GM23248 (cell line): ENCODE results near the gene WDR88. TPM values are rescaled to one million over a fixed set of nuclear protein-coding genes. Genes with fewer than 3 reads are reported as not detected.

ENCODE experiments used
- DNase-seq: peaks from one replicate; pipeline ENCODE4 v3.0.0-alpha.2; 2015
- H2AFZ ChIP-seq: fragments of 200-600 bp; sonication (generic); 2 replicates; pipeline ENCODE4 v1.6.1; 2016; ENCODE audit warnings: antibody characterized with exemption
- H3F3A ChIP-seq: fragments of 200-600 bp; sonication (generic); 2 replicates; pipeline ENCODE4 v1.6.1; 2016; ENCODE audit warnings: mild to moderate bottlenecking, antibody characterized with exemption, mixed run types; ENCODE audit not compliant: insufficient read depth
- H3K27ac ChIP-seq: fragments of 200-600 bp; sonication (generic); 2 replicates; pipeline ENCODE4 v1.5.1; 2016; ENCODE audit warnings: mild to moderate bottlenecking
- H3K27me3 ChIP-seq: fragments of 200-600 bp; sonication (generic); replicated peaks from 2 replicates; pipeline ENCODE4 v1.6.1; 2016; ENCODE audit warnings: mild to moderate bottlenecking; ENCODE audit not compliant: insufficient read depth
- H3K36me3 ChIP-seq: fragments of 200-600 bp; sonication (generic); 2 replicates; pipeline ENCODE4 v1.6.1; 2016; ENCODE audit warnings: low read depth, mild to moderate bottlenecking
- H3K4me1 ChIP-seq: fragments of 200-600 bp; sonication (generic); 2 replicates; pipeline ENCODE4 v1.6.1; 2016; ENCODE audit warnings: mild to moderate bottlenecking; ENCODE audit not compliant: insufficient read depth
- H3K4me2 ChIP-seq: fragments of 200-600 bp; sonication (generic); one replicate; pipeline ENCODE4 v1.6.1; 2016; ENCODE audit warnings: mild to moderate bottlenecking; ENCODE audit not compliant: unreplicated experiment
- H3K4me3 ChIP-seq: fragments of 200-600 bp; sonication (generic); 2 replicates; pipeline ENCODE4 v1.5.1; 2016; ENCODE audit warnings: mild to moderate bottlenecking
- H3K79me2 ChIP-seq: fragments of 200-600 bp; sonication (generic); 2 replicates; pipeline ENCODE4 v1.6.1; 2016; ENCODE audit warnings: mild to moderate bottlenecking; ENCODE audit not compliant: insufficient read depth
- H3K9ac ChIP-seq: fragments of 200-600 bp; sonication (generic); 2 replicates; pipeline ENCODE4 v1.6.1; 2016; ENCODE audit warnings: mild to moderate bottlenecking
- H3K9me2 ChIP-seq: fragments of 200-600 bp; sonication (generic); 2 replicates; pipeline ENCODE4 v1.6.1; 2016; ENCODE audit warnings: mixed run types, mild to moderate bottlenecking, moderate library complexity; ENCODE audit not compliant: insufficient read depth
- H3K9me3 ChIP-seq: fragments of 200-600 bp; sonication (generic); one replicate; pipeline ENCODE4 v1.6.1; 2017; ENCODE audit warnings: low read depth
- H4K20me1 ChIP-seq: fragments of 200-600 bp; sonication (generic); 2 replicates; pipeline ENCODE4 v1.6.0; 2016; ENCODE audit not compliant: insufficient read depth
- EZH2 ChIP-seq: fragments of 200-600 bp; sonication (generic); IDR thresholded peaks from 2 replicates; pipeline ENCODE4 v1.6.1; 2018; ENCODE audit warnings: antibody characterized with exemption, mild to moderate bottlenecking; ENCODE audit not compliant: insufficient read depth, poor library complexity, severe bottlenecking
- EZH2phosphoT487 ChIP-seq: fragments of 200-600 bp; sonication (generic); IDR thresholded peaks from 2 replicates; pipeline ENCODE4 v1.6.1; 2018; ENCODE audit warnings: antibody characterized with exemption, moderate library complexity, mild to moderate bottlenecking, low read depth; ENCODE audit not compliant: insufficient read depth
- WGBS, 2 experiments: methylation state at CpG; one replicate each; pipeline ENCODE4 v1.1.6; 2015 to 2017; ENCODE audit warnings: low lambda C conversion rate in 2 of 2, low coverage in 1 of 2; ENCODE audit errors: missing lambda C conversion rate in 2 of 2; 5-methylcytosine and 5-hydroxymethylcytosine counted together
- in situ Hi-C: fragments of 300-500 bp; cut with MboI; formaldehyde crosslinking; loops from 2 replicates; pipeline ENCODE4 v1.15.0; 2020
- polyA plus RNA-seq: library from polyadenylated mRNA; unstranded; fragments of >200 nt; fragmentation: Nextera tagmentation; extraction: Ambion mirVana; gene quantifications from 2 replicates; pipeline ENCODE4 v1.2.1, GENCODE V29; 2016
- total RNA-seq: library from RNA; depleted of rRNA; stranded (reverse); fragments of >200 nt; shearing (Covaris generic); gene quantifications from 2 replicates; pipeline ENCODE4 v1.2.3, GENCODE V29; 2014

The WDR88 gene
- total and polyA plus RNA-seq, 2 experiments from 2014 or later = 0.10 TPM; not detected in 1

DNA sequence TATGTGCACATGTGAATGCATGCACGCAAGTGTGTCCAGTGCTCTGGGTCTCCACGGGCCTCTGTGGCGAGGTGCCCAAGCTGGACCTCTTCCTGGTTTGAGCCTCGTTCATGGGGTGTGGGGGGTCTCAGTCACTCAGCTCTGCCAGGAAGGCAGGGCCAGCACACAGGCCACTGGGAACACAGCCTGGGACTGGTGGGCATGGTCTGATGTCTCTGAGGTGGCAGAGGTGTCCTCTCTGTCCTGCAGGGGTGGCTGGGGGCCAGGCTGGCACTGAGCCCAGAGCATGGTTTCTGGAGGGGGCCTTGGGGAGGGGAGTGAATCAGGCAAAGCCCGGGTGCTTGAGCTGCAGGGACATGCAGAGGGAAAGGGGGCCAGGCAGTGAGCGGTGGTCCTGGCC, 71.6 kb downstream of the WDR88 start:
- DNase-seq = no peak
- 83 to 84% methylated on average over 5 of the region's 6 CpGs for WGBS, 2 experiments
- Histone ChIP-seq H2AFZ (no peak overlapping the region), H3K4me3 (no peak overlapping the region), H4K20me1 (no peaks in the 10 kb centered on the region), H3K79me2 (no peaks in the 10 kb centered on the region), H3F3A (no peaks in the 10 kb centered on the region), H3K27me3 (no peaks in the 10 kb centered on the region), H3K36me3 (no peaks in the 10 kb centered on the region), H3K9me3 (no peaks in the 10 kb centered on the region), H3K4me2 (no peak overlapping the region), H3K4me1 (no peaks in the 10 kb centered on the region), H3K27ac (no peak overlapping the region), H3K9me2 (no peaks in the 10 kb centered on the region), H3K9ac (no peak overlapping the region)
- TF ChIP-seq EZH2 = no peak
- TF ChIP-seq EZH2phosphoT487 = no peak
- in situ Hi-C loops = no loop called here

DNA sequence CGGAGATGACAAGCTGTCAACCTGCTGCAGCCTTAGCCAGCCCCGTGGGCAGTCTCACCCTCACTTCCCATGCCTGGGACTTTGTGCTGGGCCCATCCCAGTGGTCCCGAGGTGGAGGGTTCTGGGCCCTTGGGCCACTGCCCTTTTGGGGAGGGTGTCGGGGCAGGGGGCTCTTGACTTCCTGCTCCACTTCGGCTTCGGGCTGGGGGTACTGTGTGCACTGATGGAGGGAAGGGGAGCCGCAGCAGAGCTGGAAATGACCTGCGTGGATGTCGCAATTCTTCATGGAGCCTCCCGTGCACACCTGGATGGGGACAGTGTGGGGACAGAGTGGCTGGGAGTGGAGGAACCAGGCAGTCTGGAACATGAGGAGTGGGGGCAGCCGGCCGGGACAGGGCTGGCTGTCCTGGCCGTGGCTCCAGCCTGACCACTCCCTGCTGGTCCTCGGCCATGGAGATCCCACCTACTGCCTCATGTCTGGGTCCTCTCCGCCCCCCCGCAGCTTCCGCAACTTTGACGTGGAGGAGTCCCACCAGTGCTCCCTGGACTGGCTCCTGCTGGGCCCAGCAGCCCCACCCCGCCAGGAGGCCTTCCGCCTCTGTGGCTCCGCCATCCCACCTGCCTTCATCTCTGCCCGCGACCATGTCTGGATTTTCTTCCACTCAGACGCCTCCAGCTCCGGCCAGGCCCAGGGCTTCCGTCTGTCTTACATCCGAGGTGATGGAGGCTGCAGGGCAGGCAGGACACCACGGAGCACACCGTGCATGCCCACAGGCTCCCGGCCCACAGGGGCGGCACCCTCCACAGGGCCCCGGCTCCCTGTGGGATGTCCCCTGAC, 72.4 kb downstream of the WDR88 start:
- 89 to 92% methylated on average over 29 to 32 of the region's 32 CpGs for WGBS, 2 experiments
- H3K27me3 ChIP-seq = no peaks in the 10 kb centered on the region

DNA sequence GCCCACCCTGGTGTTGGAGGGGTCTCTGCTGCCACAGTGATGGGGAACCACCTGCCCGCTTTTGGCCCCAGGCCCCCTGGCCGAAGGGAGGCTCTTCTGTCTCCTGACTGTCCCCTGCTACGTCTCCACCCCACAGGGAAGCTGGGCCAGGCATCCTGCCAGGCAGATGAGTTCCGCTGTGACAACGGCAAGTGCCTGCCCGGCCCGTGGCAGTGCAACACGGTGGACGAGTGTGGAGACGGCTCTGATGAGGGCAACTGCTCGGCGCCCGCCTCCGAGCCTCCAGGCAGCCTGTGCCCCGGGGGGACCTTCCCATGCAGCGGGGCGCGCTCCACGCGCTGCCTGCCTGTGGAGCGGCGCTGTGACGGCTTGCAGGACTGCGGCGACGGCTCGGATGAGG, 73.2 kb downstream of the WDR88 start:
- no peak for TF ChIP-seq EZH2phosphoT487
- Histone ChIP-seq H3K4me2 (no peak overlapping the region), H2AFZ (no peak overlapping the region), H4K20me1 (no peaks in the 10 kb centered on the region), H3K9me2 (no peaks in the 10 kb centered on the region), H3K36me3 (no peaks in the 10 kb centered on the region), H3K9me3 (no peaks in the 10 kb centered on the region), H3K27ac (no peak overlapping the region), H3K4me1 (no peaks in the 10 kb centered on the region), H3F3A (no peaks in the 10 kb centered on the region), H3K79me2 (no peaks in the 10 kb centered on the region), H3K27me3 (no peaks in the 10 kb centered on the region), H3K4me3 (no peak overlapping the region), H3K9ac (no peak overlapping the region)
- no peak for DNase-seq
- 94 to 96% methylated on average over 21 to 27 of the region's 27 CpGs for WGBS, 2 experiments
- in situ Hi-C loops = no loop called here

More for the DNA sequence above, 72.4 kb downstream of the WDR88 start:
- Histone ChIP-seq H3K9me3 (no peaks in the 10 kb centered on the region), H3K27ac (no peak overlapping the region), H3K36me3 (no peaks in the 10 kb centered on the region), H2AFZ (no peak overlapping the region), H3K79me2 (no peaks in the 10 kb centered on the region), H4K20me1 (no peaks in the 10 kb centered on the region), H3K4me3 (no peak overlapping the region), H3K4me2 (no peak overlapping the region), H3F3A (no peaks in the 10 kb centered on the region), H3K9me2 (no peaks in the 10 kb centered on the region), H3K9ac (no peak overlapping the region), H3K4me1 (no peaks in the 10 kb centered on the region)
- in situ Hi-C loops = no loop called here
- no peak for TF ChIP-seq EZH2phosphoT487
- no peak for TF ChIP-seq EZH2
- DNase-seq = no peak

DNA sequence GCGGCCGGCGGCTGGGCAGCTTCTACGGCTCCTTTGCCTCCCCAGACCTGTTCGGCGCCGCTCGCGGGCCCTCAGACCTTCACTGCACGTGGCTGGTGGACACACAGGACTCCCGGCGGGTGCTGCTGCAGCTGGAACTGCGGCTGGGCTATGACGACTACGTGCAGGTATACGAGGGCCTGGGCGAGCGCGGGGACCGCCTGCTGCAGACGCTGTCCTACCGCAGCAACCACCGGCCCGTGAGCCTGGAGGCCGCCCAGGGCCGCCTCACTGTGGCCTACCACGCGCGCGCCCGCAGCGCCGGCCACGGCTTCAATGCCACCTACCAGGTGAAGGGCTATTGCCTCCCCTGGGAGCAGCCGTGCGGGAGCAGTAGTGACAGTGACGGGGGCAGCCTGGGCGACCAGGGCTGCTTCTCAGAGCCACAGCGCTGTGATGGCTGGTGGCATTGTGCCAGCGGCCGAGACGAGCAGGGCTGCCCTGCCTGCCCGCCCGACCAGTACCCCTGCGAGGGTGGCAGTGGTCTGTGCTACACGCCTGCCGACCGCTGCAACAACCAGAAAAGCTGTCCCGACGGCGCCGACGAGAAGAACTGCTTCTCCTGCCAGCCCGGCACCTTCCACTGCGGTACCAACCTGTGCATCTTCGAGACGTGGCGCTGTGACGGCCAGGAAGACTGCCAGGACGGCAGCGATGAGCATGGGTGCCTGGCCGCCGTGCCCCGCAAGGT, 73.8 kb downstream of the WDR88 start:
- Histone ChIP-seq H3F3A (no peaks in the 10 kb centered on the region), H3K4me1 (no peaks in the 10 kb centered on the region), H3K36me3 (no peaks in the 10 kb centered on the region), H2AFZ (no peak overlapping the region), H3K27me3 (no peaks in the 10 kb centered on the region), H4K20me1 (no peaks in the 10 kb centered on the region), H3K9ac (no peak overlapping the region), H3K27ac (no peak overlapping the region), H3K4me3 (no peak overlapping the region), H3K4me2 (no peak overlapping the region), H3K9me3 (no peaks in the 10 kb centered on the region), H3K79me2 (no peaks in the 10 kb centered on the region), H3K9me2 (no peaks in the 10 kb centered on the region)
- no peak for DNase-seq
- in situ Hi-C loops = no loop called here
- TF ChIP-seq EZH2phosphoT487 (no peak), EZH2 (no peak)
- 96 to 97% methylated on average over 56 to 62 of the region's 64 CpGs for WGBS, 2 experiments
